Measurements from ENCODE around the gene NIPBL. TPM values are rescaled to one million over a fixed set of nuclear protein-coding genes. Genes with fewer than 3 reads are reported as not detected.
"Not testable (repeated sequence)": the region's sequence is repeated elsewhere in the genome, so short reads cannot be mapped to it uniquely, and the experiment has no call there.

The NIPBL gene
- polyA plus RNA-seq, 3 donors: 55.3 to 78.0 (median 69.7) TPM

DNA sequence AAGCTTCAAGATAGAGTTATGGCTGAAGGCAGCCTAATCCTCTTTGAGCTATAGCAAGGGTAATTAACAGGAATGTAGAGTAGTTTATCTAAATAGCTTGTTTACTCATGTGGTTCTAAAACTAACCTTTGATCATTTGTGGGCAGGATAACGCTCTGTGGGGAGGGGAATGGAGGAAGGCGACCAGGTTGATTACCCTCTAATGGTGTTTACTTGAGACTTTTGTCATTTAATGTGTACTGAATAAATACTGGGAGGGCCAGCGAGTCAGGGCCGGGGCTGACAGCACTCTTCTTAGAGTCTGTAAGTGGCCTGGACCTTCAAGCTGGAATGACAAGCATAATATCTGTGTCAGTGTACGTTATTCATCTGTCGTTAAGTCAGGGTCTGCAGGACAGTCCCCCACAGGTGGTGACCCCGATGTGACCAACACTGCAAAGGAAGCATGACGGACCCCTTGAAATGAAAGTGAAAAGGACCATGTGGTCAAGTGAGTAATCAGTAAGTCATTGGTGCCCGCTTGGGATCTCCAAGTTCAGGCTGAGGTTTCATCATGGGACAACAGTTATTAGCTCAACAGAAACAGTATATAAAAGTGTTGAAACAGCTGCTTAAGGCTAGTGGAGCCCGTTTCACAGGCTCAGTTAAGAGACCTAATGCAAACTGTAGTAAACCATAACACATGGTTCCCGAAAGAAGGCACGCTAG is 210.1 kb downstream of the NIPBL start:
- DNase-seq: no peak

DNA sequence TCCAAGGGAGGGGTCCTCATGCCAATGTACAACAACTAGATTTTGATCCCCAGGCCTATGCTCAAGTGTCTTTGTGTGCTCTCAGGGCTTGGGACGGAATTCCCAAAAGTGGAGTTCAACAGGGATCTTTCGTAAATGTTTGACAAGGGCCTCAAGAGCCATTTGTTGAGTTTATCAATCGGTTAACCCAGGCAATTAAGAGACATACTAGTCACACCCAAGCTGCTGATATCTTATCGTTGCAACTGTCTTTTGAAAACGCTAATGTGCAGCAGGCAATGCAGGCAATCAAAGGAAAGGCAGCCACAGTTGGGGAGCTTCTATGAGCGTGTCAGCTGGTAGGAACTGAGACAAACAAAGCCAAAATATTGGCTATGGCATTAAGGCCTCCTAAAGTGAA is 211.4 kb downstream of the NIPBL start:
- DNase-seq: no peak

DNA sequence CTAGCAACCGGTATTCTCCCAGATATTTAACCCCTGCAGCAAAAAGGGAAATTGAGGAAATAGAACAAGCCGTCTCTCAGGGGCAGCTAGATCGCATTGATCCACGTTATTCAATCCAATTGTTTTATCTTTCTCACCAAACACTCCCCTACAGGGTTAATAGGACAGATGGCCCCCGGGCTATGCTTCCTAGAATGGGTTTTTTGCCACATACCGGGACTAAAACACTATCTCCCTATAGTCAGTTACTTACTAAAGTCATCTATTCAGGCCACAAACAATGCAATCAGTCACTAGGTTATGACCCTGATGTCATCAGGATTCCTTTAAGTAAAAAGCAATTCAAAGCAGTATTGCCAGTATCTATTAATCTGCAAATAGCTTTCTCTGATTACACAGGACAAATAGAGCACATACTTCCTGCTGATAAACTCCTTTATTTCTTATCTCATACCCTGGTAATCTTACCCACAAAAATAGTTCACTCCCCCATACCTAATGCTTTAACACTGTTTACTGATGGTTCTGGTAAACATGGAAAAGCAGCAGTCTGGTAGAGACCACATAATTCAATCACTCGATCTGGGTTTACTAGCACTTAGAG is 213.7 kb downstream of the NIPBL start:
- no peak for DNase-seq

DNA sequence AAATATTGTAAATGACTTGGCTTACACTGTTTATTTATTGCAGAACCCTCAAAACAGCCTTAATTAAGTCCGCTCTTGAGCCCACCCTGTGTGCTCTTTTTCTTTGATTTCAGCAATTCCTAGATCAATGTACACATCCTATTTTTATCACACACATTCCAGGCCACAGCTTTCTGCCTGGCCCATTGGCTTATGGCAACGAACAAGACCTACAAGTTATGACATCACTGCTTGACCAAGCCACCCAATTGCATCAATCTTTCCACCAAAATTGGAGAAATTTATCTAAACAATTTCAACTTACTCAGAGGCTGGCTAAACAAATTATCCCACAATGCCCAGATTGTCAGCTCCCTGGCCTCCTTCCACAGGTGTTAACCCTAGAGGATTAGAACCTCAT is 214.2 kb downstream of the NIPBL start:
- no peak for DNase-seq

DNA sequence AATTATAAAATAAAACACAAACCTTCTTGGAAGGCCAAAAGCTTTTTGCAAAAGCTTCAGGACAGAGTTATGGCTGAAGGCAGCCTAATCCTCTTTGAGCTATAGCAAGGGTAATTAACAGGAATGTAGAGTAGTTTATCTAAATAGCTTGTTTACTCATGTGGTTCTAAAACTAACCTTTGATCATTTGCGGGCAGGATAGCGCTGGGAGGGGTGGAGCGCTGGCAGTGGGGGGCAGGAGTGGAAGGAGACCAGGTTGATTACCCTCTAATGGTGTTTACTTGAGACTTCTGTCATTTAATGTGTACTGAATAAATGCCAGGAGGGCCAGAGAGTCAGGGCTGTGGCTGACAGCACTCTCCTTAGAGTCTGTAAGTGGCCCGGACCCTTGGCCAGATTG is 217.2 kb downstream of the NIPBL start:
- DNase-seq: not testable (repeated sequence)

DNA sequence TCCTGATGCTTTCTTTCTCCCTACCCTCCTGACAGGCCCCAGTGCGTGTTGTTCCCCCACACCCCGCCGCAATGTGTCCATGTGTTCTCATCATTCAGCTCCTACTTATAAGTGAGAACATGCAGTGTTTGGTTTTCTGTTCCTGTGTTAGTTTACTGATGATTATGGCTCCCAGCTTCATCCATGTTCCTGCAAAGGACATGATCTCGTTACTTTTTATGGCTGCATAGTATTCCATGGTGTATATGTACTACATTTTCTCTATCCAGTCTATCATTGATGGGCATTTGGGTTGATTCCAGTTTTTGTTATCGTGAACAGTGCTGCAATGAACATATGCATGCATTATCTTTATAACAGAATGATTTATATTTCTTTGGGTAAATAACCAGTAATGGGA is 222.7 kb downstream of the NIPBL start:
- not testable (repeated sequence) for DNase-seq

DNA sequence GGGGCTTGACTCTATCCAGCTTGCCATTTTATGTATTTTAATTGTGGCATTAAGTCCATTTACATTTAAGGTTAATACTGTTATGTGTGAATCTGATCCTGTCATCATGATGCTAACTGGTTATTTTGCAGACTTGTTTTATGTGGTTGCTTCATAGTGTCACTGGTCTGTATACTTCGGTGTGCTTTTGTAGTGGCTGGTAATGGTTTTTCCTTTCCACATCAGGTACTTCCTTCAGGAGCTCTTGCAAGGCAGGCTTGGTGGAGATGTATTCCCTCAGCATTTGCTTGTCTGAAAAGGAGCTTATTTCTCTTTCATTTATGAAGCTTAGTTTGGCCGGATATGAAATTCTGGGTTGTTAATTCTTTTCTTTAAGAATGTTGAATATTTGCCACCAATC is 226.7 kb downstream of the NIPBL start:
- DNase-seq: no peak

DNA sequence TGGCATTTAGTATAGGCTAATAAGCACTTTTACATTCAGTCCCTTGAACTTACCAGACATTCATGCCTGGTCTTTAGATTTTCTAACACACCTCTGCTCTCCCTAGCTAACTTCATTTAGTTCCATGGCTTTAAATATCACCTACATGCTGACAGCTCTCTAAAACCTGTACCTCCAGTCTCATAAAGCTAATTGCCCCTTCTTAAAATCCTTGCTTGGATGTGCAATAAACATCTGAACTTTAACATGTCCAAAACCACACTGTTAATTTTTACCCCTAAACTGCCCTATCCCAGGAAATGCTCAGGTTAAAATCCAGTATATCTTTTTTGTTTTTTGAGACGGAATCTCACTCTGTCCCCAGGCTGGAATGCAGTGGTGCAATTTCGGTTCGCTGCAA is 232.8 kb downstream of the NIPBL start:
- no peak for DNase-seq

DNA sequence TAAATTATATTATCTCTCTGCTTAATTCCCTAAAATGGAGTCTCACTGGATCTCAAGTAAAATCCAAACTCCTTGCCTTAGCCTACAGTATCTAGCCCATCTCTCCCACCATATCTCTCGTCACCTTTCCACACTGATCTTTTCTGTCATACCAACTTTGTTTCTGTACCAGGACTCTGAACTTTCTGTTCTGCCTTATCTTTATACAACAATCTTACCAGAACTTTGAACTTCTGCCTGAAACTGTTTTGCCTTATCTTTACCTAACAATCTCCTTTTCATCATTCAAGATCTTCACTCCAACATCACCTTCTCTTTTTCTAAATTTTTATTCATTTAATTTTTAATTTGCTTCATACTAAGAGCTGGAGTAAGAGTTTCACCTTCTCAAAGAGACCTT is 233.6 kb downstream of the NIPBL start:
- DNase-seq: no peak

DNA sequence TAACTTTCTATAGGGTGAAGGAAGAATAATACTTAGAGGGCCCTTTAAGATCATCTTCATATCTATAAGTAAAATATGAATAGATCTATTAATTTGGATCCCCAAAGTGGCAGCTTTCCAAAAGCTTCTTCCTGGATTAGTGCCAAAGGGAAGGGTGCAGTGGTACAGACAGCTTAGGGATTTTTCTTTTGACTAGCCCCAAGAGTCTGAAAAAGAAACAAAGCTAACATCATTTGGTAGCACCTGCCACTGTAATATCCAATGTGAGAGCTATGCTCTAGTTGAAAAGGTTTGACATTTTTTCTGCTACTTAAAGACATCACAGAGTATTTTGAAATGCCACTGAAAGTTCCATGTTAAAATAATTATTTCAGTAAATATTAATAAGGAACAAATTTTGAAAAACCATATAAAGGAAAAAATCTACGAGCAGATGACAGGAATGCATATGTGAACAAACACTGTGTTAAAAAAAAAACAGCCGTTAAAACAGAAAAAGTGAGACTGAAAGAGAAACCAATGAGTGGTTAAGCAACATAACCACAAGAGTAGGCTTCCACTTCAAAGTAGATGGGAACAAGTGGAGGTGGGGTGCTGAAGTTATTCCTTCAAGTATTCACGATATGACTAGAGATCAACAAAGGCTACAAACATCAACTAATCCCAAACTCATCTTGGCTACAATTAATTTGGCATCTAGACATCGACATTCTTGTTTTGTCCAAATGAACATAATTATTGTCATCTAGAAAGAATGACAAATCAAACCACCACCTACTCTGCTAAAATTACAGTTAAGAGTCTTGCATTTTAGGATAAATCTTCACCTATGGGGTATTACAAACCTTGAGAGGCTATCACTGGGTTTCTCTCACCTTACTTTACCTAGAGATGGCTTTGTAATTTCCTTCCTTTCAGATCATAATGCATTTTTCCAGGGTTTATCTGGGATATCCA is 235.1 kb downstream of the NIPBL start:
- no peak for DNase-seq

DNA sequence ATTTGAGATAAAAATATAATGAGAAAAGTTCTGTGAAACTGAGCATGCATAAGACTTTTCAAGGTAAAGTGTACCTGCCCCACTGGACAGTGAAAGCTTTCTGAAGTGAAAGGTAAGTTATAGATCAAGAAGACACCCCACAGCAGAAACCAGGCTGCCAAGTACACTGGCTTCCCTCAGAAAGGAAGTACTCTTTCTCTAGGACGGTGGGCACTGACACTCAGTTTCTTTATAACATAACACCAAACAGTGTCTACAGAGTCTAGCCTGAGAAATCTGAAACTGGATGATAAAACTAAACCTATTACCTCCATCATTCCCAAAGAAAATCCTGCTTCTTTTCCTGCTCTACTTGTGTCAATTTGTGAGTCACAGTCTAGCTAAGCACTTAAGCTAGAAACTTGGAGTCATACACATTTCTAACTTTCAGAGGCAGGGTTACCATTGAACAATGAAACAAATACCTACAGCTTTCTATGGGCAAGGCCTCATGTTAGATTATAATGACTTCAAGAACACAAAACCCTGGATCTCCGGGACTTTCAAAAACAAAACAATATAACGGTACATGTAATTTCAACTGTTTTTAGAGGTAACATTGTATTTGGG is 235.9 kb downstream of the NIPBL start:
- no peak for DNase-seq

Data from renal pelvis (tissue), 4 donors.